GM19397 (cell line): ENCODE data around the gene KRT2.

Source experiments
- ATAC-seq: cut with Tn5 transposase; IDR thresholded peaks from one replicate; pipeline ENCODE4 v1.9.1; 2021; ENCODE audit warnings: mild to moderate bottlenecking, moderate library complexity; ENCODE audit not compliant: unreplicated experiment

Gene KRT2

DNA sequence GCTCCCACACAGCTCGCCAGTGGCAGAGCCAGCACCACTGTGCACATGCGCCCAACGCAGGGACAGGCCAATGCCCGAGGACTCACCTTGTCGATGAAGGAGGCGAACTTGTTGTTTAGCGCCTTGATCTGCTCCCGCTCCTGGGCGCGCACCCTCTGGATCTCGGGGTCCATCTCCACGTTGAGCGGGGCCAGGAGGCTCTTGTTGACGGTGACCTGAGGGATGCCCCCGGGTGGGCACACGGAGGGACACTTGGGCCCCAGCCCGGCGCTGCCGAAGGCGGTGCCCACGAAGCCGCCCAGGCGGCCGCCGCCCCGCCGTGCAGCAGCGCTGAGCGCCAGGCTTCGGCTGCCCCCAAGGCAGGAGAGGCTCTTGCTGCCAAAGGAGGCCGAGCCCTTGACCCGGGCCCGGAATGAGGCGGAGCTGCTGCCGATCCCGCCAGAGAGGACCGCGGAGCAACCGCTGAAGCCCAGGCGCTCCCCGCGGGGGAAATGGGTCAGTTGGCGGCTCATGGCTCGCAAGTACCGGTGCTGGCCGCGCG lies 51.0 kb downstream of the KRT2 start, which contains the start of gene KRT72:
Gene KRT72, minus strand, starts transcription at position 523 of the 541 bp plus-strand sequence. Its CDS starts 11 bp downstream, at position 512.
- no peak for ATAC-seq

DNA sequence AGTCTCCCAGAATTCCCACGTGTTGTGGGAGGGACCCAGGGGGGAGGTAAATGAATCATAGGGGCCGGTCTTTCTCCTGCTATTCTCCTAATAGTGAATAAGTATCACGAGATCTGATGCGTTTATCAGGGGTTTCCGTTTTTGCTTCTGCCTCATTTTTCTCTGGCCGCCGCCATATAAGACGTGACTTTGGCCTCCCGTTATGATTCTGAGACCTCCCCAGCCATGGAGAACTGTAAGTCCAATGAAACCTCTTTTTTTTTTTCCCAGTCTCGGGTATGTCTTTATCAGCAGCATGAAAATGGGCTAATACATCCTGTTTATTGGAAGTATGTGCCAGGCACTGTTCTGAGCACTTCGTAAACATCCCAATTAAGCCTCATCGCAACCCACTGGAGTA lies 51.5 kb downstream of the KRT2 start:
- ATAC-seq: no peak

DNA sequence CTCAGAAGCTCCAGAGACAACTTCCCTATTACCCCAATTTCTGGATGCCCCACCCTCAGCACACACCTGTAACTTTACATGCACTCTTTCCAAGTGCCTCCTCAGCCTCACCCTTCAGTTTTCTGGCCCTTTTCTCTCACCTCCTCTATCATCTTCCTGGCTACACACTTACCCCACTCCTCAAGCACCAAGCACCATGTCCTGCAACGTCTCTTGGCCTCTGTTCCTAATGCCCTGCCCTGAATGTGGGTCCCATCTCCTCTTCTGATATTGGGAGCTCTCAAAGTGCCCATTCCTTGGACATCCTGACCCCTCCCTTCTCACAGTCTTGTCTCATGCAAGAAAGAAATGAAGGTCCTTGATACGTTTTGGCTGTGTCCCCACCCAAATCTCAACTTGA lies 51.9 kb downstream of the KRT2 start:
- no peak for ATAC-seq

DNA sequence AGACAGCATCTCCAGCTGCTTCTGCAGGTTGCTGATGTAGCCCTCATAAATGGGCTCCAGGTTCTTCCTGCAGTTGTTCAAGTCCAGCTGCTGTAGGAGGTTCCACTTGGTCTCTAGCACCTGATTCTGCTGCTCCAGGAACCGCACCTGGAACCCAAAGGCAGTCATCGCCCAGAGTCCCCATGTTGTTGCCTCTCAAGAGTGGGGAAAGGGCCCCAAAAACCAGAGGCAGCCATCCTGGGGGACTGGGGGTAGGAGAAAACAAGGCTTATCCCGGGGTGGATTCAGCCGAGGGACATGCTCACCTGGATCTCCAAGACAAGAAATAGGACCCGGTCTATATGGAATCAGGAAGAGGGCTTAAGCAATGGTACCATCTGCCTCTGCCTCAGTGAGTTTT lies 53.0 kb downstream of the KRT2 start:
- no peak for ATAC-seq
